ENCODE data around the gene NRXN3. TPM values are rescaled to one million over a fixed set of nuclear protein-coding genes. Genes with fewer than 3 reads are reported as not detected.

Gene NRXN3
- total RNA-seq, 4 donors from 2014 or later = 0.56 to 1.6 (median 1.1) TPM

DNA sequence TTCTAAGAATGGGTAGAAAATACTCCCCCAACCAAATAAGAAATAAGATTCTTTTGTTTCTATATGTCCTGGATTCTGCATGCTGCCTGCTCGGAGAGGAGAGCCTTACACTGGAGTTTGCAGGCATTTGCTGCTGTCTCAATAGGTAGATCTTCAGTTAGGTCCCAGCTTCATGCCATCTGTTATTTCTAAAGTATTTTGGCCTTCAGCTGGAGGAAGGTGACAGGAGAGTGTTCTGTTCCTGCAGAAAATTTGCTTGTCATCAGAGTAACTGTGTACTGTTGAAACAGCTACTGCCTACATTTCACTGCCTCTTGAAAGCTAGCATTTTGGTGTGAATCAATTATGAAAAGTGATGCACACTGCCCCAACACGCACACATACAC, 966.9 kb downstream of the NRXN3 start:
- Histone ChIP-seq H3K4me1 (no peaks in the 10 kb centered on the region), H3K4me3 (replicated peaks in 1 of 3) (no peak overlapping the region), H3K27me3 (no peaks in the 10 kb centered on the region), H3K27ac (no peak overlapping the region), H3K9me3 (no peaks in the 10 kb centered on the region), H3K36me3 (no peaks in the 10 kb centered on the region)
- WGBS, 2 donors = 83 to 90% methylated on average over 2 of the region's 2 CpGs
- TF ChIP-seq POLR2A (IDR thresholded peaks at IDR 0.05) = no peak
- TF ChIP-seq, protein P1, sequence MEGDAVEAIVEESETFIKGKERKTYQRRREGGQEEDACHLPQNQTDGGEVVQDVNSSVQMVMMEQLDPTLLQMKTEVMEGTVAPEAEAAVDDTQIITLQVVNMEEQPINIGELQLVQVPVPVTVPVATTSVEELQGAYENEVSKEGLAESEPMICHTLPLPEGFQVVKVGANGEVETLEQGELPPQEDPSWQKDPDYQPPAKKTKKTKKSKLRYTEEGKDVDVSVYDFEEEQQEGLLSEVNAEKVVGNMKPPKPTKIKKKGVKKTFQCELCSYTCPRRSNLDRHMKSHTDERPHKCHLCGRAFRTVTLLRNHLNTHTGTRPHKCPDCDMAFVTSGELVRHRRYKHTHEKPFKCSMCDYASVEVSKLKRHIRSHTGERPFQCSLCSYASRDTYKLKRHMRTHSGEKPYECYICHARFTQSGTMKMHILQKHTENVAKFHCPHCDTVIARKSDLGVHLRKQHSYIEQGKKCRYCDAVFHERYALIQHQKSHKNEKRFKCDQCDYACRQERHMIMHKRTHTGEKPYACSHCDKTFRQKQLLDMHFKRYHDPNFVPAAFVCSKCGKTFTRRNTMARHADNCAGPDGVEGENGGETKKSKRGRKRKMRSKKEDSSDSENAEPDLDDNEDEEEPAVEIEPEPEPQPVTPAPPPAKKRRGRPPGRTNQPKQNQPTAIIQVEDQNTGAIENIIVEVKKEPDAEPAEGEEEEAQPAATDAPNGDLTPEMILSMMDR (IDR thresholded peaks at IDR 0.05) = no peak
- intact Hi-C loops (cut with DNase I) = no loop called here
- no peak for DNase-seq

DNA sequence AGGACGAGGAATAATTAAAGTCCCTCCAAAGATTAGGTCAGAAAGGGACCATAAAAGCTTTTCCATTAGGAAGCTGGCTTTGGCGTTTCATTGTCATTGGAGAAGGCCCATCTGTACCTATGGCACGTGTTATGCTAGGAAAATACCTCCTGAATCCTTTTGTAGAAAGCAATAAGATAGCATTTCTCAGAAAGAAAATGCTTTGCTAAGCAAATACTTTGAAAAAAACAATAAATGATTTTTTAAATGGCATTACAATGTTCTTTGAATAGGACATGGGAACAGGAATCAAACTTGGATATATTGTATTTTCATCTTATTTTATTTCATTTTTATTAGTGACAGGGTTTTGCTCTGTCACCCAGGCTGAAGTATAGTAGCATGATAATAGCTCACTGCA, 967.7 kb downstream of the NRXN3 start:
- WGBS, 2 donors = 76 to 77% methylated on average over 3 of the region's 3 CpGs
- Histone ChIP-seq H3K36me3 (no peaks in the 10 kb centered on the region), H3K9me3 (no peaks in the 10 kb centered on the region), H3K4me1 (no peaks in the 10 kb centered on the region), H3K27me3 (no peaks in the 10 kb centered on the region), H3K4me3 (replicated peaks in 1 of 3) (no peak overlapping the region), H3K27ac (no peak overlapping the region)
- intact Hi-C loops (cut with DNase I) = no loop called here
- TF ChIP-seq, protein P1 (IDR thresholded peaks at IDR 0.05) = no peak
- no peak for TF ChIP-seq POLR2A (IDR thresholded peaks at IDR 0.05)
- DNase-seq = no peak

DNA sequence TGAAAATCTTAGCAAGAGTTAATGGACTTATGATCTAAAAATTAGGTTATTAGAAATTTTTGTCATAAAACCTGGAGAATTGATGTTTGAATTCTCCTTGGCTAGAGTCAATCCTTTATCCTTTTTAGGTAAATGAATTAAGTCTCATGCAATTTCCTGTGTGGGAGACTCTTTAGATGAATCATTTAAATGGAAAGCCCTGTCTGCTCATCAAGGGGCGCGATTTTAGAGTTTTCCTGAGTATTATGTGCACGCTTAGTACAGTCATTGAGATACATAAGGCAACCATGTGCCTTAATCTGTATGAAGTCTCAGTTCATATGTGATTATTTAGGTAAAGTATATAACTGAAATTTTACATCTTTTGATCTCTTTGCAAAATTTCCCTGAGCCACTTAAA, 974.7 kb downstream of the NRXN3 start:
- TF ChIP-seq POLR2A (IDR thresholded peaks at IDR 0.05) = no peak
- TF ChIP-seq, protein P1 (IDR thresholded peaks at IDR 0.05) = no peak
- 93 to 96% methylated on average over 3 of the region's 3 CpGs for WGBS, 2 donors
- no peak for DNase-seq
- no peaks in the 10 kb centered on the region for H3K27me3 ChIP-seq
- no peaks in the 10 kb centered on the region for H3K9me3 ChIP-seq
- H3K36me3 ChIP-seq = no peaks in the 10 kb centered on the region
- H3K27ac ChIP-seq = no peak overlapping the region
- no peaks in the 10 kb centered on the region for H3K4me1 ChIP-seq
- H3K4me3 ChIP-seq (replicated peaks in 1 of 3) = no peak overlapping the region
- intact Hi-C loops (cut with DNase I) = no loop called here

DNA sequence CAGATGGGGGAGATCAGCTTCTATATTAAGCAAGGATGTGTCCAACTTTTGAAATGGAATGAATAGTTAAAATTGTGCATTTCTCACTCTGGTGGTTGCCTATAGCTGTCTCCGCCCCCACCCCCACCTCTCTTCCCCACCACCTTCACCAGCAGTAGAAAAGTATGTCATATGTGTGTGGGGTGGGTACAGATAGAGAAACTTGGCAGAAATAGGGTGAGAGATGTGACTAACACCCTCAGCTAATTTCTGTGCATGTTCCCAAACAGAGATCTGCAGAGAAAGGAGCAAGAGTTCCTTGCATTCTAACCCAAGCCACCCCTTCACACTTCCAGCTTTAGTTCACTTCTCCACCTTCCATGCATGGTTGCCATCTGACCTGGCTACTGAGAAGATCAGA, 980.1 kb downstream of the NRXN3 start:
- intact Hi-C loops (cut with DNase I) = no loop called here
- no peak overlapping the region for H3K27ac ChIP-seq
- no peak for DNase-seq
- no peaks in the 10 kb centered on the region for H3K4me1 ChIP-seq
- no peaks in the 10 kb centered on the region for H3K27me3 ChIP-seq
- TF ChIP-seq POLR2A (IDR thresholded peaks at IDR 0.05) = no peak
- TF ChIP-seq, protein P1 (IDR thresholded peaks at IDR 0.05) = no peak
- no peak overlapping the region for H3K4me3 ChIP-seq (replicated peaks in 1 of 3)
- no peaks in the 10 kb centered on the region for H3K9me3 ChIP-seq
- WGBS, 2 donors = 82 to 85% methylated on average over 1 of the region's 1 CpG
- no peaks in the 10 kb centered on the region for H3K36me3 ChIP-seq

DNA sequence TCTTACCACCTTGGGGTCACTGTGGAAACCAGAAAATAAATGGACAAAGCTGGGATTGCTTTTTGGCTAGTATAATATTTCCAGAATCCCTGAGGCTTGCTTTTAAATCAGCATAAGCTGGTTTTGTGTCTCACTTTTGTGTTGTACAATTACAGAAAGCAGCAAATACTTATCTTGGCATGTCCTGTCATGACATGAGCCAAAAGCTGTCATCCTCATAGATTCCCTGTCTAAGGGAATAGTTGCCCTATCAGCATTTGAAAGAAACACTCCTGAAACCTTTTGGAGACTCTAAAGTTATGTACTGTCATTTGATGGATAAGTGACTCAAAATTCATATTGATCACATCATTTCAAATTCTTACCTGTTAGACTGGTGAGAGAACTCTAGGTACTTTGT, 987.2 kb downstream of the NRXN3 start:
- Histone ChIP-seq H3K4me1 (no peaks in the 10 kb centered on the region), H3K36me3 (no peaks in the 10 kb centered on the region), H3K27ac (no peak overlapping the region), H3K4me3 (replicated peaks in 1 of 3) (no peak overlapping the region), H3K9me3 (no peaks in the 10 kb centered on the region), H3K27me3 (no peaks in the 10 kb centered on the region)
- intact Hi-C loops (cut with DNase I) = no loop called here
- no peak for DNase-seq
- TF ChIP-seq, protein P1 (IDR thresholded peaks at IDR 0.05) = no peak
- no peak for TF ChIP-seq POLR2A (IDR thresholded peaks at IDR 0.05)
